HepG2 (cell line): Measurements from ENCODE around the gene GCN1. TPM values are rescaled to one million over a fixed set of nuclear protein-coding genes. Genes with fewer than 3 reads are reported as not detected.

Experiments
- AKAP8 ChIP-seq: sonication (generic); formaldehyde crosslinking; IDR thresholded peaks from 2 replicates; pipeline ENCODE4 v1.5.1; 2020; ENCODE audit warnings: mild to moderate bottlenecking, missing genetic modification reagents
- CBX5 ChIP-seq: sonication (generic); formaldehyde crosslinking; IDR thresholded peaks from 2 replicates; pipeline ENCODE4 v1.4.0; 2020; ENCODE audit warnings: missing genetic modification reagents, borderline replicate concordance
- CERS6 ChIP-seq: sonication (generic); formaldehyde crosslinking; IDR thresholded peaks from 2 replicates; pipeline ENCODE4 v1.5.0; 2020; ENCODE audit warnings: missing genetic modification reagents
- HIVEP1 ChIP-seq: sonication (generic); formaldehyde crosslinking; IDR thresholded peaks from 2 replicates; pipeline ENCODE4 v1.4.0; 2020; ENCODE audit warnings: mild to moderate bottlenecking, missing genetic modification reagents
- HOXA5 ChIP-seq: sonication (generic); formaldehyde crosslinking; IDR thresholded peaks from 2 replicates; pipeline ENCODE4 v1.4.0; 2020; ENCODE audit warnings: missing genetic modification reagents
- JUND ChIP-seq: sonication (generic); formaldehyde crosslinking; IDR thresholded peaks from 2 replicates; pipeline ENCODE4 v1.8.0; 2022; ENCODE audit warnings: mild to moderate bottlenecking, missing genetic modification reagents
- KMT2A ChIP-seq: sonication (generic); formaldehyde crosslinking; IDR thresholded peaks from 2 replicates; pipeline ENCODE4 v1.4.0; 2020; ENCODE audit warnings: missing genetic modification reagents
- MNT ChIP-seq: fragments of 450-650 bp; IDR thresholded peaks from 2 replicates; pipeline ENCODE4 v1.6.1; 2016
- NFATC3 ChIP-seq: sonication (generic); formaldehyde crosslinking; IDR thresholded peaks from 2 replicates; pipeline ENCODE4 v1.5.1; 2020; ENCODE audit warnings: mild to moderate bottlenecking, missing genetic modification reagents
- PRDM15 ChIP-seq: sonication (generic); formaldehyde crosslinking; IDR thresholded peaks from 2 replicates; pipeline ENCODE4 v1.4.0; 2020; ENCODE audit warnings: missing genetic modification reagents
- STAG1 ChIP-seq: sonication (generic); formaldehyde crosslinking; IDR thresholded peaks from 2 replicates; pipeline ENCODE4 v1.4.0; 2020; ENCODE audit warnings: missing genetic modification reagents
- TFE3 ChIP-seq: IDR thresholded peaks from 2 replicates; pipeline ENCODE4 v1.6.1; 2016
- THAP7 ChIP-seq: sonication (generic); formaldehyde crosslinking; IDR thresholded peaks from 2 replicates; pipeline ENCODE4 v1.8.1; 2023; ENCODE audit warnings: mild to moderate bottlenecking, missing genetic modification reagents
- ZBTB3 ChIP-seq: sonication (generic); formaldehyde crosslinking; IDR thresholded peaks from 2 replicates; pipeline ENCODE4 v1.4.0; 2020; ENCODE audit warnings: low read depth, mild to moderate bottlenecking, moderate library complexity, missing genetic modification reagents, borderline replicate concordance
- ZBTB34 ChIP-seq: sonication (generic); formaldehyde crosslinking; IDR thresholded peaks from 2 replicates; pipeline ENCODE4 v1.8.0; 2022; ENCODE audit warnings: mild to moderate bottlenecking, missing genetic modification reagents
- ZFP36 ChIP-seq: fragments of 150-350 bp; IDR thresholded peaks from 2 replicates; pipeline ENCODE4 v1.6.1; 2018; ENCODE audit warnings: borderline replicate concordance, low read length, low read depth; ENCODE audit not compliant: partially characterized antibody
- ZNF253 ChIP-seq: sonication (generic); formaldehyde crosslinking; IDR thresholded peaks from 2 replicates; pipeline ENCODE4 v1.8.0; 2022; ENCODE audit warnings: mild to moderate bottlenecking, missing genetic modification reagents, borderline replicate concordance
- ZNF556 ChIP-seq: sonication (generic); formaldehyde crosslinking; IDR thresholded peaks from 2 replicates; pipeline ENCODE4 v1.4.0; 2020; ENCODE audit warnings: mild to moderate bottlenecking, missing genetic modification reagents, borderline replicate concordance
- ZNF558 ChIP-seq: sonication (generic); formaldehyde crosslinking; IDR thresholded peaks from 2 replicates; pipeline ENCODE4 v1.9.0; 2022; ENCODE audit warnings: mild to moderate bottlenecking, missing genetic modification reagents, borderline replicate concordance
- polyA plus RNA-seq, 8 experiments: library from polyadenylated mRNA; depleted of rRNA in 3 of 8; stranded (reverse) in 7 of 8; unstranded in 1 of 8; fragments of >200 nt; fragmentation: Illumina TruSeq in 4 of 8; extraction: Trizol in 4 of 8; gene quantifications; 2 replicates each; pipeline versions ENCODE4 v1.2.1 to v1.2.3, GENCODE V29; 2011 to 2016; ENCODE audit warnings: low read depth in 4 of 8, missing spikeins in 1 of 8, mixed read lengths in 1 of 8; ENCODE audit not compliant: insufficient read depth in 1 of 8
- total RNA-seq, 5 experiments: library from RNA; depleted of rRNA; stranded (reverse); fragments of >200 nt; fragmentation: Illumina TruSeq; extraction: Trizol; gene quantifications; 2 replicates each; pipeline ENCODE4 v1.2.3, GENCODE V29; 2016; ENCODE audit warnings: low read depth in 1 of 5

Gene GCN1
- total and polyA plus RNA-seq, 2 of the 13 experiments (the other 11 are each of a cell fraction or from before 2014, with no cell fraction given), result 58.2 to 83.0 TPM

- no peak for TF ChIP-seq ZBTB34
- TF ChIP-seq MNT, result peak; percentile 85
- TF ChIP-seq CBX5 (CRISPR knock-in tag), result peak; percentile 94; the same call in 1 of the 2 replicates
- peak; percentile 100 for TF ChIP-seq HIVEP1 (CRISPR knock-in tag)
- peak; percentile 85 for TF ChIP-seq KMT2A (CRISPR knock-in tag)
- TF ChIP-seq AKAP8 (CRISPR knock-in tag), result no peak
- TF ChIP-seq ZFP36, result no peak
- 0 out of 2 replicates have a peak, but pooled peaks have one; percentile 80 for TF ChIP-seq NFATC3 (CRISPR knock-in tag)
- TF ChIP-seq CERS6 (CRISPR knock-in tag), result no peak
- TF ChIP-seq ZNF556 (CRISPR knock-in tag), result peak; percentile 21; the same call in 1 of the 2 replicates
- TF ChIP-seq JUND, result 0 out of 2 replicates have a peak, but pooled peaks have one; percentile 24
- TF ChIP-seq TFE3 (CRISPR knock-in tag), result peak; percentile 84
- TF ChIP-seq THAP7 (CRISPR knock-in tag), result no peak
- peak; percentile 58 for TF ChIP-seq HOXA5 (CRISPR knock-in tag)
- TF ChIP-seq STAG1 (CRISPR knock-in tag), result peak; percentile 92
- TF ChIP-seq PRDM15 (CRISPR knock-in tag), result no peak
- TF ChIP-seq ZNF253, result no peak
- TF ChIP-seq ZBTB3 (CRISPR knock-in tag), result no peak
- TF ChIP-seq ZNF558, result no peak
Observed at GRCh38 chr12:120086801-120087621, 107.5 kb downstream of the GCN1 start (continued).
